ENCODE measurements around the gene GRIN3A.

The GRIN3A gene

GRCh38 chr9:101527066-101527465 is 211.4 kb downstream of the GRIN3A start:
- H3K4me3 ChIP-seq (ENCODE audit: low read depth, low read length): no peak overlapping the region
- TF ChIP-seq CTCF (IDR thresholded peaks at IDR 0.05; ENCODE audit: control insufficient read depth, extremely low read depth, insufficient read depth): no peak
- no peak for DNase-seq (ENCODE audit: low read depth)

- no peak for DNase-seq (ENCODE audit: low read depth)
- H3K4me3 ChIP-seq (ENCODE audit: low read depth, low read length): no peak overlapping the region
- no peak for TF ChIP-seq CTCF (IDR thresholded peaks at IDR 0.05; ENCODE audit: control insufficient read depth, extremely low read depth, insufficient read depth)
Measured at GRCh38 chr9:101524371-101524770, 214.1 kb downstream of the GRIN3A start.

All from LNCaP clone FGC (cell line).